Psoas muscle (tissue), 8 donors: ENCODE measurements around the gene TMEM151A. TPM values are rescaled to one million over a fixed set of nuclear protein-coding genes. Genes with fewer than 3 reads are reported as not detected.
"Not testable (repeated sequence)": the region's sequence is repeated elsewhere in the genome, so short reads cannot be mapped to it uniquely, and the experiment has no call there.

Source experiments
- ATAC-seq, 4 donors: fragments of 200-7000 bp; cut with Tn5 transposase; one replicate each; pipeline ENCODE4 v1.9.1; 2020; ENCODE audit warnings: moderate library complexity in 3 of 4, mild to moderate bottlenecking in 2 of 4
- DNase-seq, 2 donors: peaks; one replicate each; pipeline ENCODE4 v3.0.0-alpha.2; 2020
- H3K27ac ChIP-seq: fragments of 200-600 bp; one replicate; pipeline ENCODE4 v1.8.0; 2022
- H3K27me3 ChIP-seq, 3 donors: fragments of 200-600 bp in 1 of 3; one replicate each; pipeline versions ENCODE4 v1.6.1 to v1.8.0; 2013 to 2022; ENCODE audit warnings: low read length in 2 of 3, mild to moderate bottlenecking in 2 of 3, moderate library complexity in 1 of 3; ENCODE audit not compliant: insufficient read depth in 3 of 3
- H3K36me3 ChIP-seq, 2 donors: fragments of 200-600 bp in 1 of 2; one replicate each; pipeline versions ENCODE4 v1.6.1 to v1.8.0; 2013 to 2022; ENCODE audit warnings: low read depth in 1 of 2, mild to moderate bottlenecking in 1 of 2, moderate library complexity in 1 of 2; ENCODE audit not compliant: insufficient read depth in 1 of 2
- H3K4me1 ChIP-seq: fragments of 200-600 bp; one replicate; pipeline ENCODE4 v1.8.0; 2022
- H3K4me3 ChIP-seq: fragments of 200-600 bp; one replicate; pipeline ENCODE4 v1.8.0; 2022; ENCODE audit warnings: mild to moderate bottlenecking
- H3K9me3 ChIP-seq: fragments of 200-600 bp; one replicate; pipeline ENCODE4 v1.8.0; 2022
- CTCF ChIP-seq: fragments of 200-600 bp; IDR thresholded peaks from one replicate; pipeline ENCODE4 v1.8.0; 2022; ENCODE audit warnings: antibody characterized with exemption
- WGBS, 3 donors: extraction: QIAGEN DNeasy Blood & Tissue Kit; methylation state at CpG; one replicate each; pipeline versions ENCODE4 v1.1.6 to v1.1.7; 2013; 5-methylcytosine and 5-hydroxymethylcytosine counted together
- intact Hi-C, 2 donors: fragments of 100-400 bp; cut with DNase I; formaldehyde crosslinking; loops; one replicate each; pipeline versions ENCODE4 v1.11.0 to v1.14.2; 2022
- polyA plus RNA-seq, 3 donors: library from polyadenylated mRNA; stranded (reverse); fragments of 200-250 nt; gene quantifications; one replicate each; pipeline ENCODE4 v1.2.3, GENCODE V29; 2013
- total RNA-seq, 4 donors: library from RNA; stranded (reverse); fragmentation: NEBNext Ultra II Directional in 2 of 4; extraction: Animal tissue kit (Norgen Biotek cat#: 25700) in 2 of 4; gene quantifications; one replicate each; pipeline versions ENCODE4 v1.2.1 to v1.2.4, GENCODE V29; 2021 to 2023
- donor health status: healthy with polysubstance abuse.
- donor health status: DM: no; HTN: no; CAD: no; lungs with moderate emphysema.
- donor health status: Bipolar disorder and iron deficiency.
- donor health status: healthy.
- donor health status: DM: yes; HTN: yes; CAD: no.
- donor health status: DM: no; HTN: no; CAD: no.
- donor health status: DM: no; HTN: no; CAD: no.
- donor health status: DM: yes; HTN: yes; CAD: no.

TMEM151A gene
- total and polyA plus RNA-seq, 7 donors = 0.04 to 0.05 TPM; not detected in 5

- no peak for DNase-seq
- no peak for TF ChIP-seq CTCF
These were observed 43.9 kb upstream of the TMEM151A start for GRCh38 chr11:66247801-66248200.

GRCh38 chr11:66248903-66249302 is 42.8 kb upstream of the TMEM151A start:
- H3K4me3 ChIP-seq = no peak overlapping the region
- no peaks in the 10 kb centered on the region for H3K4me1 ChIP-seq
- H3K27me3 ChIP-seq = no peaks in the 10 kb centered on the region
- no peak for DNase-seq
- H3K27ac ChIP-seq = no peak overlapping the region
- TF ChIP-seq CTCF = no peak
- H3K9me3 ChIP-seq = no peaks in the 10 kb centered on the region
- peaks cover 0 to 4% of the 10 kb centered on the region in 2 donors for H3K36me3 ChIP-seq
- ATAC-seq = no peak
- 91 to 93% (median 93%) methylated on average over 6 of the region's 6 CpGs for WGBS, 3 donors
- intact Hi-C loops = no loop called here

More at GRCh38 chr11:66247801-66248200, 43.9 kb upstream of the TMEM151A start:
- H3K27me3 ChIP-seq = no peaks in the 10 kb centered on the region
- 84 to 92% (median 87%) methylated on average over 3 of the region's 3 CpGs for WGBS, 3 donors
- no peak for ATAC-seq
- peaks cover 0 to 4% of the 10 kb centered on the region in 2 donors for H3K36me3 ChIP-seq
- intact Hi-C loops = no loop called here
- H3K4me1 ChIP-seq = no peaks in the 10 kb centered on the region
- no peak overlapping the region for H3K4me3 ChIP-seq
- no peak overlapping the region for H3K27ac ChIP-seq
- no peaks in the 10 kb centered on the region for H3K9me3 ChIP-seq

- no peak for TF ChIP-seq CTCF
- H3K4me1 ChIP-seq = no peaks in the 10 kb centered on the region
- no peaks in the 10 kb centered on the region for H3K27me3 ChIP-seq
- H3K36me3 ChIP-seq = peaks cover 0 to 4% of the 10 kb centered on the region in 2 donors
- 69 to 72% (median 71%) methylated on average over 7 of the region's 7 CpGs for WGBS, 3 donors
- intact Hi-C loops = no loop called here
- ATAC-seq (no peak), DNase-seq (no peak)
- no peak overlapping the region for H3K27ac ChIP-seq
- H3K4me3 ChIP-seq = no peak overlapping the region
- no peaks in the 10 kb centered on the region for H3K9me3 ChIP-seq
These were observed 39.9 kb upstream of the TMEM151A start for GRCh38 chr11:66251809-66252208.

- H3K27me3 ChIP-seq, intact Hi-C loops, H3K27ac ChIP-seq, H3K4me3 ChIP-seq, H3K36me3 ChIP-seq, H3K9me3 ChIP-seq, DNase-seq, H3K4me1 ChIP-seq, ATAC-seq: not testable (repeated sequence)
- WGBS, 3 donors = 49 to 76% (median 52%) methylated on average over 6 of the region's 6 CpGs
These were observed 38.6 kb upstream of the TMEM151A start for GRCh38 chr11:66253081-66253480.

- peak in 2 of 4 donors; percentile 2 to 3 for ATAC-seq
- H3K4me1 ChIP-seq = peaks cover 6% of the 10 kb centered on the region
These were observed 33.2 kb upstream of the TMEM151A start for GRCh38 chr11:66258473-66258893.

More at GRCh38 chr11:66258473-66258893, 33.2 kb upstream of the TMEM151A start:
- 4 to 9% (median 5%) methylated on average over 28 of the region's 28 CpGs for WGBS, 3 donors
- no peak for TF ChIP-seq CTCF
- intact Hi-C loops = loop anchor here in 1 of 2 donors (1.0 kb wide), 1 partner anchor 36 kb away; no protein-coding TSS in a partner anchor
- Histone ChIP-seq H3K9me3 (no peaks in the 10 kb centered on the region), H3K4me3 (peak overlapping the region; percentile 95), H3K27ac (peak overlapping the region; percentile 74), H3K36me3 (peaks cover 0 to 46% of the 10 kb centered on the region in 2 donors), H3K27me3 (no peaks in the 10 kb centered on the region)
- DNase-seq = no peak
